Right renal pelvis (tissue), 4 donors: Measurements from ENCODE around the gene FAM114A2. TPM values are rescaled to one million over a fixed set of nuclear protein-coding genes. Genes with fewer than 3 reads are reported as not detected.

Experiments
- DNase-seq, 4 donors: peaks; one replicate each; pipeline ENCODE4 v3.0.0-alpha.2; 2013; ENCODE audit warnings: low read depth in 4 of 4, low spot score in 3 of 4, missing footprints in 1 of 4
- polyA plus RNA-seq, 4 donors: library from polyadenylated mRNA; unstranded; fragments of 120-200 nt; gene quantifications; one replicate each; pipeline ENCODE4 v1.2.1, GENCODE V29; 2013; ENCODE audit not compliant: insufficient read length in 4 of 4

FAM114A2 gene
- polyA plus RNA-seq, 4 donors = 30.6 to 34.8 (median 32.4) TPM

DNA sequence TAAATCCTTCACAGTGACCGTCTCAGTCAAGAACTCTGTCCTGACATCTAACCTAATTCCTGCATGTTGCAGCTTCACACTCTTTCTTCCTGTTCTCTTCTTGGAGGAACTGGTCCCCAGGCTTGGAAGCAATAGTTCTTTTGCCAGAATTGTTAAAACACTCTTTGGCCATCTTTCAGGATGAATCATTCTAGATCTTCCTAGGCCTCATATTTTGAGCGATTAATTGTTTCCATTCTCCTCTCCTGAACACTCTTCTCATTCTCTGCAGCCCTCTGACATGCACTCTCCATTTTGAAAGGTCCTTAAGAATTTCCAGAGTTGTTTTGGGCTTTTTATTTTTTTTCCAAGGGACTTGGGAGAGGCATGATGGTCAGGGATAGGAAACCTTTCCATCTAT lies 85.8 kb downstream of the FAM114A2 start:
- no peak for DNase-seq

DNA sequence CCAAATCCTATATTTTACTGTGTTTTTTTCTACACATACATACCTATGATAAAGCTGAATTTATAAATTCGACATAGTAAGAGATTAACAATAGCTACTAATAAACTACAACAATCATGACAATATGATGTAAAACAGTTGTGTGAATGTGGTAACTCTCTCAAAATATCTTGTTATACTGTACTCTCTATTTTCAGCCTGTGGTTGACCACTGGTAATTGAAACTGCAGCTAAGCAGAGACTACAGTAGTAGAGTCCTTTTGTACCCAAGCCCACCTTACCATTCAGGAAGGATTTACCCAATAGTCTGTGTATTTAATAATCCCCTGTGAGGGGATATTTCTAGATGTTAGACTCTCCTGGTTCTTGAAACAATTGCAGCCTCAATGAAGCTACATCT lies 86.7 kb downstream of the FAM114A2 start:
- DNase-seq = no peak

DNA sequence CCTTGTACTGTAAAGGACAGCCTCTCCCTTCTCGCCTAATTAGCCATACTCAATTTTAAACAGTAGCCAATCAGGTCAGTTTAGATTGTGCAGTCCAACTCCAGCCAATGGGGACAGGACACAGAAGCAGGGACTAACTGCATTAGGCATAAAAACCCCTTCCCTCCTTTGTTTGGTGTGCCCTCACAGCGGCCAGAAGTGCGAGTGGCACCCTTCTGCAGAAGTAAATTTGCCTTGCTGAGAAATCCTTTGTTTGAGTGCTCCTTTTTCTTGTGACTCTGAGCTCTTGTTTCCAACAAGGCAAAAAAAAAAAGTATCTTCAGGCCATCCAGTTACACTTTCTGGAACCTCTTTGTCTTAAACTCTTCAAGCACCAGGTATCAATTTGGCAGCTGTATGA lies 97.4 kb downstream of the FAM114A2 start:
- no peak for DNase-seq

Other genes starting within 250 kb of the FAM114A2 start
- gene MFAP3, start 57 bp upstream of the FAM114A2 start, polyA plus RNA-seq = 10 to 100 TPM; 41.5 to 52.1 (median 48.8) TPM
- 10 to 100 TPM; 27.6 to 30.1 (median 28.5) TPM for gene GALNT10, start 151.8 kb upstream of the FAM114A2 start, polyA plus RNA-seq